Stomach smooth muscle (tissue), 2 donors: ENCODE results near the gene APOA4.
"Not testable (repeated sequence)": the region's sequence is repeated elsewhere in the genome, so short reads cannot be mapped to it uniquely, and the experiment has no call there.

Experiments used
- H3K27ac ChIP-seq: one replicate; pipeline ENCODE4 v1.7.0; 2013; ENCODE audit warnings: mild to moderate bottlenecking, low read length, inconsistent platforms
- H3K27me3 ChIP-seq, 2 donors: one replicate each; pipeline ENCODE4 v1.7.0; 2013; ENCODE audit warnings: low read length in 2 of 2; ENCODE audit not compliant: insufficient read depth in 2 of 2, control insufficient read depth in 1 of 2
- H3K36me3 ChIP-seq, 2 donors: one replicate each; pipeline ENCODE4 v1.7.0; 2013; ENCODE audit warnings: low read length in 2 of 2; ENCODE audit not compliant: control insufficient read depth in 2 of 2, insufficient read depth in 2 of 2
- H3K4me1 ChIP-seq: one replicate; pipeline ENCODE4 v1.7.0; 2013; ENCODE audit warnings: low read length; ENCODE audit not compliant: control insufficient read depth, insufficient read depth
- H3K4me3 ChIP-seq, 2 donors: one replicate each; pipeline ENCODE4 v1.7.0; 2013; ENCODE audit warnings: low read length in 2 of 2
- H3K9ac ChIP-seq, 2 donors: one replicate each; pipeline ENCODE4 v1.7.0; 2013; ENCODE audit warnings: low read length in 2 of 2, mild to moderate bottlenecking in 1 of 2
- H3K9me3 ChIP-seq, 2 donors: one replicate each; pipeline ENCODE4 v1.7.0; 2013; ENCODE audit warnings: low read length in 2 of 2; ENCODE audit not compliant: control insufficient read depth in 2 of 2
- donor health status: healthy.
- donor health status: Pancreatic carcinoma.

Gene APOA4

DNA sequence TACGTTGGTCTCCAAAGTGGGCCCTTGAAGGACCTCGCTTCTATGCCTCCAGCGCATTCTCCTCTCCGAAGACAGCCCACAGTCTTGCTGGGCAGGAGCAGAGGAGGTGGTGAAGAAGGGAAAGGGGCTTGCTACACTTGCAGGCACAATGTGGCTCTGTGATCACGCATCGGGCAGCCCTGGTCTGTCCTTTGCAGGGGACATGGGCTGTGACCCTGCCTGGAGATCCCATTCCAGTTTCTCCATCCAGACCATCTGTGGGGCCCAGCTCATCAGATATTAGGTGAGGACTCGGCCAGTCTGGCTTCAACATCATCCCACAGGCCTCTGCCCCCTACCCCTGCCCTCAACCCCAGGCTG, 13.5 kb upstream of the APOA4 start:
- H3K4me1 ChIP-seq, result peaks cover 24% of the 10 kb centered on the region
- no peaks in the 10 kb centered on the region for H3K27me3 ChIP-seq
- H3K27ac ChIP-seq, result no peak overlapping the region
- H3K36me3 ChIP-seq, result no peaks in the 10 kb centered on the region
- no peak overlapping the region for H3K9ac ChIP-seq
- no peaks in the 10 kb centered on the region for H3K9me3 ChIP-seq
- H3K4me3 ChIP-seq, result peak overlapping the region in 1 of 2 donors; percentile 65

DNA sequence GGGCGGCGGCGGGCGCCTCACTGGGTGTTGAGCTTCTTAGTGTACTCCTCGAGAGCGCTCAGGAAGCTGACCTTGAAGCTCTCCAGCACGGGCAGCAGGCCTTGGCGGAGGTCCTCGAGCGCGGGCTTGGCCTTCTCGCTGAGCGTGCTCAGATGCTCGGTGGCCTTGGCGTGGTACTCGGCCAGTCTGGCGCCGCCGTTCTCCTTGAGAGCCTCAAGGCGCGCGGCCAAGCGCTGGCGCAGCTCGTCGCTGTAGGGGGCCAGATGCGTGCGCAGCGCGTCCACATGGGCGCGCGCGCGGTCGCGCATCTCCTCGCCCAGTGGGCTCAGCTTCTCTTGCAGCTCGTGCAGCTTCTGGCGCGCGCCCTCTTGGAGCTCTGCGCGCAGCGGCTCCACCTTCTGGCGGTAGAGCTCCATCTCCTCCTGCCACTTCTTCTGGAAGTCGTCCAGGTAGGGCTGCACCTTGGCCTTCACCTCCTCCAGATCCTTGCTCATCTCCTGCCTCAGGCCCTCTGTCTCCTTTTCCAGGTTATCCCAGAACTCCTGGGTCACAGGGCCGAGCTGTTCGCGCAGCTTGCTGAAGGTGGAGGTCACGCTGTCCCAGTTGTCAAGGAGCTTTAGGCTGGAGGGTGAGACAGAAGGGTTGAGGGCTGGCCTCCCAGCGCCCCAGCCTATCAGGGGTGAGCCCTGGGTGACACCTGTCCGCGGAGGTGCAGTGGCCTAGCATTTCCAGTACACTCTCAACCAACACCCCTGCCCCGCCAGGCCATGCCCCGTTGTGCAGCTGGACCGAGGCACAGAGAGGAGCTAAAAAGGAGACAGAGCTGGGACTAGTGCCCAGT, 12.9 kb upstream of the APOA4 start:
- peak overlapping the region; percentile 72 to 80 for H3K9ac ChIP-seq

DNA sequence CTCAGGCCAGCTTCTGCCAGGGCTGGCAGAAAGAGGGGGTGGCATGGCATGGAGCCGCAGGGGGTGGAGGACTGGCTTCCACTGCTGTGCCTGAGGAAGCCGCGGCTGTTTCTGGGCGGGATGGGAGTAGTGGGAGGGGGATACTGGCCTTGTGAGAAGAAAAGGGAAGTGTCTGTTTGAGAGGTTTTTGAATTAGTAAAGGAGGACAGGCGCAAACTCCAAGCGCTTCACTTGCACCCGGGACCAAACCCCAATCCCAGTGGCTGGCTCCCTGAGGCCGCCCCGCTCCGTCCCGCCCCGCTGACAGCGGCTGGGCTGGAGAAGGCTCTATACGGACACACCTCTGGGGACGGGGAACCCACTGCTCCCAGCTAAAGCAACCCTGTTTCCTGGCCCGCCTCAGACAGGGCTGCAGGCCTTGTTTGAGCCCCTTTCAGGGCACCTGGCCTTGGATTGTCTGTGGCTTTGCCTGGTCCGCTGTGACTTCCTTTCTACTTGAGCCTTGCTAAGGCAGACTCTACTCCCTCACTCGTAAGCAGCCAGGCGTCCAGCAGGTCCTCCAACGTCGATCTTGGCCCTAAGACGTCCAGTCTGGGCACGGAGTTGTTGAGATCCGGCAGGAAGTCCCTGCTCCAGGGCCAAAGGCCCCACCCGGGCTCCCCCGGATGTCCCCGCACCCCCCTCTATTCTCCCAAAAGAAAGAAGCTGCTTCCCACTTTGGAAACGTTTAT, 12.1 kb upstream of the APOA4 start:
- Histone ChIP-seq H3K9ac (peak overlapping the region; percentile 72 to 80), H3K4me1 (peaks cover 21% of the 10 kb centered on the region), H3K9me3 (no peaks in the 10 kb centered on the region)

More for the DNA sequence above, 12.9 kb upstream of the APOA4 start:
- Histone ChIP-seq H3K4me3 (peak overlapping the region; percentile 58 to 65), H3K4me1 (peaks cover 23% of the 10 kb centered on the region), H3K9me3 (no peaks in the 10 kb centered on the region), H3K27me3 (no peaks in the 10 kb centered on the region), H3K27ac (peak overlapping the region; percentile 92), H3K36me3 (no peaks in the 10 kb centered on the region)

DNA sequence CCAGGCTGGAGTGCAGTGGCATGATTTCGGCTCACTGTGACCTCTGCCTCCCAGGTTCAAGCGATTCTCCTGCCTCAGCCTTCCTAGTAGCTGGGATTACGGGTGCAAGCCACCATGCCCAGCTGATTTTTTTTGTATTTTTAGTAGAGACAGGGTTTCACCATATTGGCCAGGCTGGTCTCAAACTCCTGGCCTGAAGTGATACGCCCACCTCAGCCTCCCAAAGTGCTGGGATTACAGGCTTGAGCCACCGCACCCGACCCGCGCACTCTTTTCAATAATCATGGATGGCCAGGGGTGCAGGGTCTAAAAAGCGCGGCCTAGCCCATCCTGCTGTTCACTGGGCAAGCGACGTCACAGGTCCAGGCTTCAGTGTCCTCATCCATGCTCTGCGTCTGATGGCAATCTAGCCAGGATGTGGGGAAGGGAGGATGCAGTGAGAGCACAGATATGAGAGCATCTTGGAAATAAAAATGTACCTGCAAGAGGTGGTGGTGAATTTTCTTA, 11.5 kb upstream of the APOA4 start:
- not testable (repeated sequence) for H3K4me3 ChIP-seq, H3K36me3 ChIP-seq, H3K9ac ChIP-seq, H3K9me3 ChIP-seq, H3K27me3 ChIP-seq
- Histone ChIP-seq H3K4me1 (peaks cover 20% of the 10 kb centered on the region), H3K27ac (peak overlapping the region; percentile 92)

More for the DNA sequence above, 12.1 kb upstream of the APOA4 start:
- H3K36me3 ChIP-seq, result no peaks in the 10 kb centered on the region
- H3K4me3 ChIP-seq, result peak overlapping the region; percentile 58 to 65
- peak overlapping the region; percentile 92 for H3K27ac ChIP-seq
- no peaks in the 10 kb centered on the region for H3K27me3 ChIP-seq

DNA sequence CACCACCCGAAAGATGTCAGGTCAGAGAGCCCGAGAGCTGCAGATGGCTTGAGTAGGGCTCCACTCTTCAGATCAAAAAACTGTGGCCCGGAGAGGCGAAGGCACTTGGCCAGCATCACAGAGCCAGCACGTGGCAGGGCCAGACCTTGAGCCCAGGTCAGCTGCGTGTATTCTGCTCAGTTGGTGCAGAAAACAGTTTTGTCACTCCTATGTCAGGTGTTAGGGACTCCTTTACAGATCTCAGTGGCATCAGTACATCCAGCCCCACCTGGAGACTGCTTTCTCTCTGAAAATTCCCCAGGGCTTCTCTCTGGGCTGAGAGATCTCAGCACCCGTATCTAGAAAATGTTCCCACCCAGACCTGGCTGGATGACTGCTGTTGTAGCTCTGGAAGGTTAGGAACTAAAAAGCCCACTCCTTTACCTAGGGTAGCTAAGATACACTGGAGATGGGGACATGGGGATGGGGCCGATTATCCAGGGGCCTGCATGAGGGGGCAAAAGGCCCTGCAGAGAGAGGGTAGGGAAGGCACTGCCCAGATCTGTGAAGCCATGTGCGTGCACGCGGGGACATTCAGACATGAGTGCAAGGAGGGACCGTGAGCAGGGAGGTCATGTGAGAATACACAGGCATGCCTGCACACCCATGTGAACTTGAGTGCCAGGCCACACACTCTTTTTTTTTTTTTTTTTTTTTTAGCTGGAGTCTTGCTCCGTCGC, 10.9 kb upstream of the APOA4 start:
- H3K4me3 ChIP-seq, result no peak overlapping the region
- no peaks in the 10 kb centered on the region for H3K27me3 ChIP-seq
- H3K27ac ChIP-seq, result no peak overlapping the region
- peaks cover 20% of the 10 kb centered on the region for H3K4me1 ChIP-seq
- H3K36me3 ChIP-seq, result no peaks in the 10 kb centered on the region
- no peak overlapping the region for H3K9ac ChIP-seq
- no peaks in the 10 kb centered on the region for H3K9me3 ChIP-seq

DNA sequence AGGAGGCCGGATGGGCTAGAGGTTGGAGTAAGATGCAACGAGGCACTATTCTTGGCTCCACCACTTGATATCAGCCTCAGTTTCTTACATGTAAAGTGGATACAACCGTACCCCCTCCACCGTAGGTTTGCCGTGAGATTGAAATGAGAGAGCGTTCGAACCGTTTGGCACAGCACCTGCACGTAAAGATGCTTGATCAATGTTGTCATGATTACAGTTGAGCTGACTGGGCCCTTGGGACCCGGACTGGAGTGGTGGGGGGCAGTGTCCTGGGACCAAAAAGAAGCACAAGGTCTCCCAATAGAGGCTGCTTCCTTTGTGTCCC, 10.3 kb upstream of the APOA4 start:
- H3K27me3 ChIP-seq, result no peaks in the 10 kb centered on the region
- H3K4me3 ChIP-seq, result no peak overlapping the region
- peaks cover 20% of the 10 kb centered on the region for H3K4me1 ChIP-seq
- H3K9ac ChIP-seq, result no peak overlapping the region
- no peak overlapping the region for H3K27ac ChIP-seq
- no peaks in the 10 kb centered on the region for H3K9me3 ChIP-seq
- H3K36me3 ChIP-seq, result no peaks in the 10 kb centered on the region

DNA sequence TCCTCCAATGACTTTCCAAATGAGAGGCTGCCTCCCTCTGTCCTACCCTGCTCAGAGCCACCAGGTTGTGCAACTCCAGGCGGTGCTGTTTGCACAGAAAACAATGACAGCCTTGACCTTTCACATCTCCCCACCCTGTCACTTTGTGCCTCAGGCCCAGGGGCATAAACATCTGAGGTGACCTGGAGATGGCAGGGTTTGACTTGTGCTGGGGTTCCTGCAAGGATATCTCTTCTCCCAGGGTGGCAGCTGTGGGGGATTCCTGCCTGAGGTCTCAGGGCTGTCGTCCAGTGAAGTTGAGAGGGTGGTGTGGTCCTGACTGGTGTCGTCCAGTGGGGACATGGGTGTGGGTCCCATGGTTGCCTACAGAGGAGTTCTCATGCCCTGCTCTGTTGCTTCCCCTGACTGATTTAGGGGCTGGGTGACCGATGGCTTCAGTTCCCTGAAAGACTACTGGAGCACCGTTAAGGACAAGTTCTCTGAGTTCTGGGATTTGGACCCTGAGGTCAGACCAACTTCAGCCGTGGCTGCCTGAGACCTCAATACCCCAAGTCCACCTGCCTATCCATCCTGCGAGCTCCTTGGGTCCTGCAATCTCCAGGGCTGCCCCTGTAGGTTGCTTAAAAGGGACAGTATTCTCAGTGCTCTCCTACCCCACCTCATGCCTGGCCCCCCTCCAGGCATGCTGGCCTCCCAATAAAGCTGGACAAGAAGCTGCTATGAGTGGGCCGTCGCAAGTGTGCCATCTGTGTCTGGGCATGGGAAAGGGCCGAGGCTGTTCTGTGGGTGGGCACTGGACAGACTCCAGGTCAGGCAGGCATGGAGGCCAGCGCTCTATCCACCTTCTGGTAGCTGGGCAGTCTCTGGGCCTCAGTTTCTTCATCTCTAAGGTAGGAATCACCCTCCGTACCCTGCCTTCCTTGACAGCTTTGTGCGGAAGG, 9.5 kb upstream of the APOA4 start:
- Histone ChIP-seq H3K27me3 (no peaks in the 10 kb centered on the region), H3K9me3 (no peaks in the 10 kb centered on the region), H3K9ac (no peak overlapping the region), H3K36me3 (no peaks in the 10 kb centered on the region), H3K4me3 (no peak overlapping the region), H3K4me1 (peaks cover 20% of the 10 kb centered on the region), H3K27ac (no peak overlapping the region)

DNA sequence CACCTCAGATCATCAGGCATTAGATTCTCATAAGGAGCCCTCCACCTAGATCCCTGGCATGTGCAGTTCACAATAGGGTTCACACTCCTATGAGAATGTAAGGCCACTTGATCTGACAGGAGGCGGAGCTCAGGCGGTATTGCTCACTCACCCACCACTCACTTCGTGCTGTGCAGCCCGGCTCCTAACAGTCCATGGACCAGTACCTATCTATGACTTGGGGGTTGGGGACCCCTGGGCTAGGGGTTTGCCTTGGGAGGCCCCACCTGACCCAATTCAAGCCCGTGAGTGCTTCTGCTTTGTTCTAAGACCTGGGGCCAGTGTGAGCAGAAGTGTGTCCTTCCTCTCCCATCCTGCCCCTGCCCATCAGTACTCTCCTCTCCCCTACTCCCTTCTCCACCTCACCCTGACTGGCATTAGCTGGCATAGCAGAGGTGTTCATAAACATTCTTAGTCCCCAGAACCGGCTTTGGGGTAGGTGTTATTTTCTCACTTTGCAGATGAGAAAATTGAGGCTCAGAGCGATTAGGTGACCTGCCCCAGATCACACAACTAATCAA, 8.8 kb upstream of the APOA4 start:
- no peak overlapping the region for H3K27ac ChIP-seq
- H3K4me1 ChIP-seq, result peaks cover 20% of the 10 kb centered on the region
- H3K36me3 ChIP-seq, result no peaks in the 10 kb centered on the region
- H3K4me3 ChIP-seq, result no peak overlapping the region
- H3K27me3 ChIP-seq, result no peaks in the 10 kb centered on the region
- no peaks in the 10 kb centered on the region for H3K9me3 ChIP-seq
- no peak overlapping the region for H3K9ac ChIP-seq

DNA sequence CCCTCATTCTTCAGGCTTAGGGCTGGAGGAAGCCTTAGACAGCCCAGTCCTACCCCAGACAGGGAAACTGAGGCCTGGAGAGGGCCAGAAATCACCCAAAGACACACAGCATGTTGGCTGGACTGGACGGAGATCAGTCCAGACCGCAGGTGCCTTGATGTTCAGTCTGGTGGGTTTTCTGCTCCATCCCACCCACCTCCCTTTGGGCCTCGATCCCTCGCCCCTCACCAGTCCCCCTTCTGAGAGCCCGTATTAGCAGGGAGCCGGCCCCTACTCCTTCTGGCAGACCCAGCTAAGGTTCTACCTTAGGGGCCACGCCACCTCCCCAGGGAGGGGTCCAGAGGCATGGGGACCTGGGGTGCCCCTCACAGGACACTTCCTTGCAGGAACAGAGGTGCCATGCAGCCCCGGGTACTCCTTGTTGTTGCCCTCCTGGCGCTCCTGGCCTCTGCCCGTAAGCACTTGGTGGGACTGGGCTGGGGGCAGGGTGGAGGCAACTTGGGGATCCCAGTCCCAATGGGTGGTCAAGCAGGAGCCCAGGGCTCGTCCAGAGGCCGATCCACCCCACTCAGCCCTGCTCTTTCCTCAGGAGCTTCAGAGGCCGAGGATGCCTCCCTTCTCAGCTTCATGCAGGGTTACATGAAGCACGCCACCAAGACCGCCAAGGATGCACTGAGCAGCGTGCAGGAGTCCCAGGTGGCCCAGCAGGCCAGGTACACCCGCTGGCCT, 7.2 kb upstream of the APOA4 start:
- Histone ChIP-seq H3K9ac (no peak overlapping the region), H3K4me3 (no peak overlapping the region), H3K36me3 (no peaks in the 10 kb centered on the region), H3K27me3 (no peaks in the 10 kb centered on the region), H3K4me1 (peaks cover 8% of the 10 kb centered on the region), H3K9me3 (no peaks in the 10 kb centered on the region), H3K27ac (no peak overlapping the region)
